Hepatocyte (in vitro differentiated cells): ENCODE results near the gene YPEL4. TPM values are rescaled to one million over a fixed set of nuclear protein-coding genes. Genes with fewer than 3 reads are reported as not detected.

Experiments
- DNase-seq: peaks from one replicate; pipeline ENCODE4 v3.0.0-alpha.2; 2016; ENCODE audit warnings: low spot score
- H2AFZ ChIP-seq: fragments of 200-600 bp; sonication (generic); 2 replicates; pipeline ENCODE4 v1.6.0; 2016; ENCODE audit warnings: antibody characterized with exemption, mild to moderate bottlenecking
- H3K27ac ChIP-seq: fragments of 200-600 bp; sonication (generic); 2 replicates; pipeline ENCODE4 v1.5.1; 2016; ENCODE audit warnings: mild to moderate bottlenecking
- H3K27me3 ChIP-seq: fragments of 200-600 bp; sonication (generic); 2 replicates; pipeline ENCODE4 v1.6.1; 2016
- H3K36me3 ChIP-seq: fragments of 200-600 bp; sonication (generic); replicated peaks from 2 replicates; pipeline ENCODE4 v1.5.1; 2016; ENCODE audit warnings: low read depth; ENCODE audit not compliant: insufficient read depth
- H3K4me1 ChIP-seq: fragments of 200-600 bp; sonication (generic); 2 replicates; pipeline ENCODE4 v1.5.1; 2016; ENCODE audit warnings: mild to moderate bottlenecking, moderate library complexity; ENCODE audit not compliant: insufficient read depth
- H3K4me2 ChIP-seq: fragments of 200-600 bp; sonication (generic); 2 replicates; pipeline ENCODE4 v1.6.0; 2016
- H3K4me3 ChIP-seq: fragments of 200-600 bp; sonication (generic); 2 replicates; pipeline ENCODE4 v1.5.1; 2016; ENCODE audit warnings: mild to moderate bottlenecking
- H3K79me2 ChIP-seq: fragments of 200-600 bp; sonication (generic); 2 replicates; pipeline ENCODE4 v1.6.0; 2017; ENCODE audit warnings: mild to moderate bottlenecking
- H3K9me2 ChIP-seq: fragments of 200-600 bp; sonication (generic); replicated peaks from 2 replicates; pipeline ENCODE4 v1.6.0; 2017; ENCODE audit warnings: mild to moderate bottlenecking; ENCODE audit not compliant: insufficient read depth
- H3K9me3 ChIP-seq: fragments of 200-600 bp; sonication (generic); 2 replicates; pipeline ENCODE4 v1.5.1; 2016; ENCODE audit warnings: low read depth, mild to moderate bottlenecking
- H4K20me1 ChIP-seq: fragments of 200-600 bp; sonication (generic); 2 replicates; pipeline ENCODE4 v1.6.0; 2016; ENCODE audit warnings: mild to moderate bottlenecking; ENCODE audit not compliant: insufficient read depth, poor library complexity, severe bottlenecking
- CTCF ChIP-seq: fragments of 200-600 bp; sonication (generic); IDR thresholded peaks from 2 replicates; pipeline ENCODE4 v1.5.1; 2016; ENCODE audit warnings: antibody characterized with exemption, mild to moderate bottlenecking; ENCODE audit not compliant: poor library complexity
- EZH2 ChIP-seq: fragments of 200-600 bp; sonication (generic); IDR thresholded peaks from 2 replicates; pipeline ENCODE4 v1.6.1; 2016; ENCODE audit warnings: antibody characterized with exemption, mild to moderate bottlenecking, borderline replicate concordance
- EZH2phosphoT487 ChIP-seq: fragments of 200-600 bp; sonication (generic); IDR thresholded peaks from one replicate; pipeline ENCODE4 v1.6.1; 2018; ENCODE audit warnings: antibody characterized with exemption, mild to moderate bottlenecking, low read depth, moderate library complexity; ENCODE audit not compliant: unreplicated experiment, severe bottlenecking
- WGBS: methylation state at CpG from one replicate; pipeline ENCODE4 v1.1.6; 2016; ENCODE audit warnings: low lambda C conversion rate; ENCODE audit errors: missing lambda C conversion rate; 5-methylcytosine and 5-hydroxymethylcytosine counted together
- polyA plus RNA-seq: library from polyadenylated mRNA; unstranded; fragments of >200 nt; fragmentation: Nextera tagmentation; extraction: Ambion mirVana; gene quantifications from 2 replicates; pipeline ENCODE4 v1.2.1, GENCODE V29; 2016
- total RNA-seq: library from RNA; depleted of rRNA; stranded (reverse); fragments of >200 nt; gene quantifications from 2 replicates; pipeline ENCODE4 v1.2.3, GENCODE V29; 2014

YPEL4 gene
- total and polyA plus RNA-seq, 2 experiments from 2014 or later = 0.90 to 3.9 TPM

GRCh38 chr11:57615308-57615707 lies 34.4 kb downstream of the YPEL4 start:
- 80% methylated on average over 1 of the region's 1 CpG for WGBS
- H3K9me3 ChIP-seq = no peaks in the 10 kb centered on the region
- H3K4me1 ChIP-seq = no peaks in the 10 kb centered on the region
- no peak for DNase-seq
- no peak for TF ChIP-seq EZH2
- no peak for TF ChIP-seq CTCF
- no peak for TF ChIP-seq EZH2phosphoT487
- H3K4me2 ChIP-seq = no peak overlapping the region
- no peaks in the 10 kb centered on the region for H3K36me3 ChIP-seq
- no peak overlapping the region for H2AFZ ChIP-seq
- no peaks in the 10 kb centered on the region for H3K9me2 ChIP-seq
- H3K27me3 ChIP-seq = no peaks in the 10 kb centered on the region
- no peak overlapping the region for H3K27ac ChIP-seq
- no peaks in the 10 kb centered on the region for H4K20me1 ChIP-seq
- H3K79me2 ChIP-seq = no peaks in the 10 kb centered on the region
- H3K4me3 ChIP-seq = no peak overlapping the region

GRCh38 chr11:57614234-57614772 lies 35.4 kb downstream of the YPEL4 start:
- H3K79me2 ChIP-seq = no peaks in the 10 kb centered on the region
- no peak for DNase-seq
- H3K4me3 ChIP-seq = no peak overlapping the region
- H4K20me1 ChIP-seq = no peaks in the 10 kb centered on the region
- H3K4me1 ChIP-seq = no peaks in the 10 kb centered on the region
- no peak overlapping the region for H3K27ac ChIP-seq
- WGBS = 90% methylated on average over 10 of the region's 10 CpGs
- TF ChIP-seq EZH2 (no peak), CTCF (no peak), EZH2phosphoT487 (no peak)
- H3K9me2 ChIP-seq = no peaks in the 10 kb centered on the region
- no peak overlapping the region for H3K4me2 ChIP-seq
- no peak overlapping the region for H2AFZ ChIP-seq
- no peaks in the 10 kb centered on the region for H3K27me3 ChIP-seq
- H3K9me3 ChIP-seq = no peaks in the 10 kb centered on the region
- H3K36me3 ChIP-seq = no peaks in the 10 kb centered on the region

GRCh38 chr11:57610170-57610569 lies 39.5 kb downstream of the YPEL4 start:
- no peaks in the 10 kb centered on the region for H3K4me1 ChIP-seq
- no peaks in the 10 kb centered on the region for H4K20me1 ChIP-seq
- H3K36me3 ChIP-seq = no peaks in the 10 kb centered on the region
- H3K9me3 ChIP-seq = no peaks in the 10 kb centered on the region
- WGBS = 87% methylated on average over 4 of the region's 4 CpGs
- H3K27ac ChIP-seq = no peak overlapping the region
- no peak overlapping the region for H2AFZ ChIP-seq
- H3K9me2 ChIP-seq = no peaks in the 10 kb centered on the region
- H3K79me2 ChIP-seq = no peaks in the 10 kb centered on the region
- no peak for DNase-seq
- no peak overlapping the region for H3K4me2 ChIP-seq
- H3K4me3 ChIP-seq = no peak overlapping the region
- no peaks in the 10 kb centered on the region for H3K27me3 ChIP-seq
- TF ChIP-seq EZH2 = no peak
- TF ChIP-seq EZH2phosphoT487 = no peak
- no peak for TF ChIP-seq CTCF
